Measurements from ENCODE around the gene MYBPH. TPM values are rescaled to one million over a fixed set of nuclear protein-coding genes. Genes with fewer than 3 reads are reported as not detected.

The MYBPH gene
- total RNA-seq, 1 donor from 2014 or later = not detected

DNA sequence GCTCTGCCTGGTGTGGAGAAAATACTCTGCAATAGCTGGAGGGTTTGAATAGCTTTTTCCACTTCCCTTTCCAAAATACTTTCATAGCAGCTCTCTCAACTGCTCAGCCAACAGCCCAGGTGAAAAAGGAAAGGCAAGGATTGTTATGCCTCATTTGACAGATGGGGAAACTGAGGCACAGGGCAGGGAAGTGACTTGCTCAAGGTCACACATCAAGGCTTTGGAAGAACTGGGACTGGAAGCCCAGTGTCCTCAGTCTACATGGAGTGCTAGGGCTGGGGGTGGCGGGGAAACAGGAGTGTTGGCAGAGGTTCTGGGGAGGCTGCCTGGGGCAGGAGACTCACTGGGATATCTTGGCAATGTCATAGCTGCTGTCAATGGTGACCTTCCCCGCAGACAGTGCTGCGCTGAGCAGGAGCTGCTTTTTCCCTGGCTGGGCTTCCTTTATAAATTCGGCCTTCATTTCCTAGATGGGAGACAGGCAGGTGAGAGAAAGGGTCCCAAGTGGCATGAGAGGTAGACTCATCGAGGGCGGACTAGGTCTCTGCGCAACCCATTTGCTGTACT lies 6.8 kb upstream of the MYBPH start:
- peaks cover 12% of the 10 kb centered on the region for H3K27me3 Mint-ChIP-seq (ENCODE audit: unreplicated experiment)
- no peaks in the 10 kb centered on the region for H3K9me3 Mint-ChIP-seq (ENCODE audit: unreplicated experiment)

DNA sequence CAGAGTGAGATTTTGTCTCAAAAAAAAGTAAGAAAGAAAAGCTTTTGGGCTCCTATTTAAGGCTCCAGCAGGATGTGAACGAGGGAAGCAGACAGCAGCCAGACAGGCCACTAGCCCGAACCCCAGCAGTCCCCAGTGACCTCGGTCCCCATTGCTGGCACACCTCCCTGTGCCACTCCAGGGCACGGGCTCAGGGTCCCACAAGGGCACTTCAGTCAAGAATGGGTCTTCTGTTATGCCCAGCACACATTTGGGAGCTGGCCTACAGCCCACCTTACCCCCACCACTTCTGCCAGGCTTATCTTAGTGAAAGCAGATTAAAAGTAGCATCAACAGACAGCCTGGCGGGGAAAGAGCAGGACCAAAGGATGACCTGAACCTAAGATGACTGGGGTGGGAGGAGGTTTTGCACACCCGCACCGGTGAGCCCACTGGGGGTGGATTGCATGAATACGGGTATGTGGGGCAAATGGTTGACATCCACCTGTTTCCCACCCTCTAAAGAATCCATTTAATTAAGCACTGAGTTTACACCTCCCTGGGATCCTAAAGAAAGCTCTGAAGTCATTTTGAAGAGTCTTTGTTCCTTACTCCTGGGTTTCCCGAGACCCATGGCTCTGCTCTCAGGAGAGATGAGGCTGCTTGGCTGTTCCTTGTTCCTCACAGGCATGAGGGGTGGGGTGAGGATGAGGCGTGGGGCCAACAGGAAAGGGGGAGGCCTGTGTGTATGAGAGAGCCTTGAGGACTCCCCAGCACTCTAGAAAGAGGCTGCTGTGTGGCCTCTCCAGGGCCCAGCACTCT lies 6.2 kb upstream of the MYBPH start:
- peaks cover 9% of the 10 kb centered on the region for H3K27me3 Mint-ChIP-seq (ENCODE audit: unreplicated experiment)
- no peaks in the 10 kb centered on the region for H3K9me3 Mint-ChIP-seq (ENCODE audit: unreplicated experiment)
- no peak overlapping the region for H3K4me3 Mint-ChIP-seq (ENCODE audit: unreplicated experiment)
- peaks cover 21% of the 10 kb centered on the region for H3K4me1 Mint-ChIP-seq (ENCODE audit: unreplicated experiment)
- H3K36me3 Mint-ChIP-seq (ENCODE audit: low read depth, unreplicated experiment) = no peaks in the 10 kb centered on the region
- no peak for TF ChIP-seq CTCF (IDR thresholded peaks at IDR 0.05; ENCODE audit: unreplicated experiment)
- no peak for DNase-seq (ENCODE audit: low spot score)
- H3K27ac Mint-ChIP-seq (ENCODE audit: unreplicated experiment) = no peak overlapping the region

More for the DNA sequence above, 6.8 kb upstream of the MYBPH start:
- Mint-ChIP-seq H3K27ac (ENCODE audit: unreplicated experiment) (no peak overlapping the region), H3K36me3 (ENCODE audit: low read depth, unreplicated experiment) (no peaks in the 10 kb centered on the region), H3K4me3 (ENCODE audit: unreplicated experiment) (no peak overlapping the region), H3K4me1 (ENCODE audit: unreplicated experiment) (peaks cover 21% of the 10 kb centered on the region)
- TF ChIP-seq CTCF (IDR thresholded peaks at IDR 0.05; ENCODE audit: unreplicated experiment) = no peak
- no peak for DNase-seq (ENCODE audit: low spot score)

GRCh38 chr1:203180611-203181330 lies 5.1 kb upstream of the MYBPH start:
- Mint-ChIP-seq H3K27ac (ENCODE audit: unreplicated experiment) (no peak overlapping the region), H3K36me3 (ENCODE audit: low read depth, unreplicated experiment) (no peaks in the 10 kb centered on the region), H3K9me3 (ENCODE audit: unreplicated experiment) (no peaks in the 10 kb centered on the region), H3K27me3 (ENCODE audit: unreplicated experiment) (peaks cover 6% of the 10 kb centered on the region), H3K4me1 (ENCODE audit: unreplicated experiment) (peaks cover 14% of the 10 kb centered on the region), H3K4me3 (ENCODE audit: unreplicated experiment) (no peak overlapping the region)
- no peak for DNase-seq (ENCODE audit: low spot score)
- no peak for TF ChIP-seq CTCF (IDR thresholded peaks at IDR 0.05; ENCODE audit: unreplicated experiment)

- Mint-ChIP-seq H3K4me1 (ENCODE audit: unreplicated experiment) (peaks cover 10% of the 10 kb centered on the region), H3K9me3 (ENCODE audit: unreplicated experiment) (no peaks in the 10 kb centered on the region), H3K27me3 (ENCODE audit: unreplicated experiment) (peaks cover 5% of the 10 kb centered on the region), H3K4me3 (ENCODE audit: unreplicated experiment) (no peak overlapping the region), H3K36me3 (ENCODE audit: low read depth, unreplicated experiment) (no peaks in the 10 kb centered on the region), H3K27ac (ENCODE audit: unreplicated experiment) (no peak overlapping the region)
- TF ChIP-seq CTCF (IDR thresholded peaks at IDR 0.05; ENCODE audit: unreplicated experiment) = no peak
- DNase-seq (ENCODE audit: low spot score) = no peak
Measured at GRCh38 chr1:203179667-203180005, 4.0 kb upstream of the MYBPH start.
